NCI-H510A treated with DMSO at 0.1 percent for 48 hours (cell line): ENCODE data around the gene RPS28.
"Not testable (repeated sequence)": the region's sequence is repeated elsewhere in the genome, so short reads cannot be mapped to it uniquely, and the experiment has no call there.

Experiments
- DNase-seq: peaks from one replicate; lab custom pipeline; 2025; lab: John Stamatoyannopoulos, UW

Gene RPS28

DNA sequence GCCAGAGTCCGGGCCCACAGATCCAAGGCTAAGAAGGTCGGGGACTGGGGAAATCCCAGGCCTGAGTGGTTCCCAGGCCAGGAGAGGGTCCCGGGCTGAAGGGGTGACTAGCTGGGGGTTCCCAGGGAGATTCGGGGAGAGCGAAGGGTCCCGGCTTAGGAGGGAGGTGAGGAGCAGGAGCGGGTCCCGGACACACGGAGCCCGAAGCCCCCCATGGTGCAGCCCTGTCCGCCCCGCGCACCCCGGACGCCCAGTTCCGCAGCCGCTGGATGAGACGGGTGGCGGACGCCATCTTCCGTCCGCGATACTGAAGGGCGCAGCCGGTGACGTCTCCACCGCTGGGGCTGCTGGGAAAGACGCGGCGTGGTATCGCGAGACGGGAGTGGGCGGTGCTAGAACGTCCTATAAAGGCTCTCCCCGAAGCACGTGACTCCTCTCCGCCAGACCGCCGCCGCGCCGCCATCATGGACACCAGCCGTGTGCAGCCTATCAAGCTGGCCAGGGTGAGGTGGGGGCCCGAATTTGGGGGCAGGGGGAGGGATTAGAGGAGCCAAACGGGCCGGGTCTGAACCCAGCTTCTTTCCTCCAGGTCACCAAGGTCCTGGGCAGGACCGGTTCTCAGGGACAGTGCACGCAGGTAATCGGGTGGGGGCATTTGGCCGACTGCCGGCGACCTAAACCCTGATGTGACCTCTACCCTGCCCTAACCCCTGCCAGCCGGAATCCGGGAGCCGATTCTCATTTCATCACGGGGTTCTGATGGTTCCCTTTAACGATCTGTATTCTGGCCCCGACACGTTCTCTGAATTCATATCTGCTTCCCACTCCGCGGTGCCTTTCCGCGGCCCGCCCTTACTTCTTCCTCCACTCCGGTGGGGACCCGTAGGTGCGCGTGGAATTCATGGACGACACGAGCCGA lies at the start of gene RPS28, which contains the start of gene NDUFA7:
Gene RPS28 (plus strand): TSS at position 430 of the 919 bp plus-strand sequence. CDS start 35 bp downstream, at position 465.
Gene NDUFA7 (minus strand): TSS at position 309 of the 919 bp plus-strand sequence. CDS start 17 bp downstream, at position 292.
- peak; percentile 93 for DNase-seq

DNA sequence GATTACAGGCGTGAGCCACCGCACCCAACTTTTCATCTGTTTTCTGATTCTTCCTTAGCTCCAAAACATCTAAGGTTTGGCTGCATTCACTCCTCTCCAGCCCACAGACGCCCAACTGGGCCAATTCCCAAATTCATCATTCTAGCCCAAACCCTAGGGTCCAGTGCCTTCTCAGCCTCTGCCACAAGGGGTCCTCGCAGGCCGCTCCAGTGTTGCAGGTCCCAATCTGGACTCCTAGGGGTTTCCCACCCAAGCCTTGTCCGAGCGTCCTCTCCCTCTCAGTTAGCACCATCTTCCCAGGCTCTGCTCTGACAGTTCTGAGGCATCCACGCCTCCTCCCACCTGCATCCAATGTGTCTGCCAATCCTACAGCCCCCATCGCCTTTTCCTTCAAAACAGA lies 44.8 kb upstream of the RPS28 start:
- not testable (repeated sequence) for DNase-seq

DNA sequence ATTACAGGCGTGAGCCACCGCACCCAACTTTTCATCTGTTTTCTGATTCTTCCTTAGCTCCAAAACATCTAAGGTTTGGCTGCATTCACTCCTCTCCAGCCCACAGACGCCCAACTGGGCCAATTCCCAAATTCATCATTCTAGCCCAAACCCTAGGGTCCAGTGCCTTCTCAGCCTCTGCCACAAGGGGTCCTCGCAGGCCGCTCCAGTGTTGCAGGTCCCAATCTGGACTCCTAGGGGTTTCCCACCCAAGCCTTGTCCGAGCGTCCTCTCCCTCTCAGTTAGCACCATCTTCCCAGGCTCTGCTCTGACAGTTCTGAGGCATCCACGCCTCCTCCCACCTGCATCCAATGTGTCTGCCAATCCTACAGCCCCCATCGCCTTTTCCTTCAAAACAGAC lies 30.0 kb upstream of the RPS28 start:
- not testable (repeated sequence) for DNase-seq

DNA sequence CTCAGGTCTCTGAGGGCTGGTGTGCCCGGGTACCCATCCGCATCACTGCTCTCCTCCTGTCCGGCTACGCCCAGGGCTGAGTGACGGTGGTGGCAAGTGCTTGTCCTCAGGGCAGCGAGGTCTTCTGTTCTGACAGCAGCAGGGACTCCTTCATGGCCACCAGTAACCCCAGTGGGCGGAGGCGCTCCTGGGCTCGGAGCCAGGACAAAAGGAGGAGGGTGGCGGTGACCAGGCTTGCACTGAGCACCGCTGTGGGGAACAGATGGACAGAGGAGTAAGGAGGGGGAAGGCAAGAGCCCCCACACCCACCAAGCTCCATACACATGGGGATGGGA lies 19.0 kb upstream of the RPS28 start:
- DNase-seq = no peak

DNA sequence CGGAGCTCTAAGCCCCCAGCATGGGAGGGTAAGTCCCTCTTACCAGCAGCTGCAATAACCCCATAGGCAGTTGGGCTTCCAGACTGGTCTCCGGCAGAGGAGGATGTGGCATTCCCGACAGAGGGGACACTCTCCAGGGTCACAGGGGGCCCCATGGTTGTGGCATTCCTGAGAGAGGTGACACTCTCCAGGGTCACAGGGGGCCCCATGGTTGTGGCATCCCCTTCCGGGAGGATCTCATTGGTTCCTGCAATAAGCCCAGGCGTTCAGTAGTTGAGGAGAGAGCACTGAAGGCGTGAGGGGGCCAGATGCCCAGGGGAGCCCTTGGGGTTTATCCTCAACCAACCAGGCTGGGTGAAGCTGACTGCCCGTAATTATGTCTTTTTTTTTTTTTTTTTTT lies 18.6 kb upstream of the RPS28 start:
- no peak for DNase-seq

DNA sequence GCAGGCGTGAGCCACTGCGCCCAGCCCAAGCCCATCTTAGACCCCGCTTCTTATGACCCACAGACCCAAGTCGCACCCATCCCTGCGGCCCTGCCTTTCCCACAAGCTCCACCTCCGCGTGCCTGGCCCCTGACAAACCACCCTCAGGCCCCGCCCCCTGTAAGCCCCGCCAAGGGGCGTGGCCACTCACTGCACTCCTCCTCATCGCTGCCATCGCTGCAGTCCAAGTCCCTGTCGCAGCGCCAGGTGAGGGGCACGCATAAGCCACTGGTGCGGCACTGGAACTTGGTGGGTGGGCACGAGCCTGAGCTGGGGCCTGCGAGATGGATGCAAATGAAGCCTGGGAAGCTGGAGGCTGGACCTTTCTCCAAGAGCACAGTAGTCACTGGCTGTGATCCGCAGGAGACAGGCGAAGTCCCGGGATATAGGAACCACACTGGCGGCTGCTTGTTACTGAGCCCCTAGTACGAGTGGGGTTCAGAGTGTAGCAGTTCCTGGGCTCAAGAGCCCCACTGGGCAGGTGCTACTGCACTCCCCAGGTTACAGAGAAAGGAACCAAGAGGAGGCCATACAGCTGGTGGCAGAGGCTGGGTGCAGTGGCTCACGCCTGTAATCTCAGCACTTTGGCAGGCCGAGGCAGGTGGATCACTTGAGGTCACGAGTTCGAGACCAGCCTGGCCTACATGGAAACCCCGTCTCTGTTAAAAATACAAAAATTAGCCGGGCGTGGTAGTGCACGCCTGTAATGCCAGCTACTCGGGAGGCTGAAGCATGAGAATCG lies 16.3 kb upstream of the RPS28 start:
- DNase-seq = no peak

DNA sequence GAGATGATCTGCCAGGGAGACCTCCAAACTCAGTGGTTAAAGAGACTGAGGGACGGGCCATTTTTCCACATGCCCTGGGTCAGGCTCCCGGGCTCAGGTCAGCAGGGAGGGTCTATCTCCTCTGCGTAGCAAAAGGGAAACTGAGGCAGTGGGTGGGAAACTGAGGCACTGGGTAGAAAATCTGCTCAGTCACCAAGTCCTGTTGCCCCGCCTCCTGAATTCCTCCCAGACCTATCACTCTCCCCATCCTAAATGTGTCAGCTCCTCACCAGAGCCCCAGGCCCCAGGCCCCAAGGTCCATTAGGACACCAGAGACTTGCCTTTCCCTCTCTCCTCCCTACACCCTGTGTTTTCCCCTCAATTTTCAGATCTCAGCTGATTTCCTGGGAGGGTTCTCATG lies 15.5 kb upstream of the RPS28 start:
- DNase-seq = no peak

DNA sequence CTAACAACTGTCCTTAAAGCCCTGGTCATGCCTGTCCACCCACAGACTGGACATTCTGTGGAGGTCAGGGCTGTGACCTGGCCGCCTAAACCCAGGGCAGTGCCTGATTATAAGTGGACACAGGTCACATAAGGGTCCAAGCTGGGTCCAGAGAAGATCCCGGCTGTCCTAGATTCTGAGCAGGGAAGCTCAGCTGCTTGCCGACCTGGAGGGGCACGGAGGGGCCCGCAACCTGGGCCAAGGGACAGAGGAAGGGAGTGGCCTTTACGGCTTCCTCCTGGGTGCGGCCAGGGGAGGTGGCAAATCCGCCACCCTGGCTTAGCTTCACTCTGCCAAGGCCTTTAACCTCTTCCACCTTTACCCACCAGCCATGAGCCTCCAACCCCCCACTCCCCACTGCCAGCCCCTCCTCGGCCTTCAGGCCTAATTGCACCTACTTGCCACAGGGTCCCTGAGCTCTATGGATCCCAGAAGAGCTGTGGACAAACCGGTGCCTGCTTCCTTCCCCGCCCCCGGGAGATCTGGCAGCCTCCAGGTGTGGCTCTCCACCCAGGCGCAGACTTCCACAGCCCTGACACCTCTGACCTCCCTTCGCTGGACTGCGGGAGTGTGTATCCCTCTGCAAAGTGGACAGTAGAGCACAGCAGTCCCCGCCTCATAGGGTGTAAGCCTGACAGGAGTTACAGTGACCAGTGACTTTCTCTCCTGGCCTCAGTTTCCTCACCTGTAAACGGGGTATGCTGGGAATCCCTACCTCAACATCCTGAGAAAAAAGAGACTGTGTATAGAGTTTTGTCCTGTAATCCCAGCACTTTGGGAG lies 14.9 kb upstream of the RPS28 start:
- DNase-seq = no peak

DNA sequence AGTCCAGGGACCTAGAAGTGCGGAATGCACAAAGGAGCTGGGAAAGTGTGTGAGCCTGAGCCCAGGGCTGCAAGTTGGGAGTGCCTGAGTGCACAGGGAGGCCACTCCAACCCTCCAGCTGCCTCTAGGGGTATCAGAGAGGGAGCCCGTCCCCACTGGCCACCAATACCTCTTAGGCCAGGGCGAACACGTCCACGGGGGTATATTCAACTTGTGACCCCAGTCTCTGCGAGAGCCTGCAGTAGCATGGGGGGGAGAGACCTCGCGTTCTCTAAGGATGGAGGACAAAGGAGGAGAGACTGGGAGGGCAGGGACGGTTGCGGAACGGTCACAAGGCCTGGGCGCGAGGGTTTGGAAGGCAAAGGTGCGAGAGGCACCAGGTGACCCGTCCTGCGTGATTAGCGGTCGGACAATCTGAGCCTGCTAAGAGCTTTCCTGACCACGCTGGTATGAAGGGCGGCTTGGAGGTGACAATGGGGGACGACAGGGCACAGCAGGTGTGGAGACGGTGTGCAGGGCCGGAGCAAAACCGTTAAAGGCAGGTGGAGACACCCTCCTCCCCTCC lies 13.8 kb upstream of the RPS28 start:
- DNase-seq = peak; percentile 25

DNA sequence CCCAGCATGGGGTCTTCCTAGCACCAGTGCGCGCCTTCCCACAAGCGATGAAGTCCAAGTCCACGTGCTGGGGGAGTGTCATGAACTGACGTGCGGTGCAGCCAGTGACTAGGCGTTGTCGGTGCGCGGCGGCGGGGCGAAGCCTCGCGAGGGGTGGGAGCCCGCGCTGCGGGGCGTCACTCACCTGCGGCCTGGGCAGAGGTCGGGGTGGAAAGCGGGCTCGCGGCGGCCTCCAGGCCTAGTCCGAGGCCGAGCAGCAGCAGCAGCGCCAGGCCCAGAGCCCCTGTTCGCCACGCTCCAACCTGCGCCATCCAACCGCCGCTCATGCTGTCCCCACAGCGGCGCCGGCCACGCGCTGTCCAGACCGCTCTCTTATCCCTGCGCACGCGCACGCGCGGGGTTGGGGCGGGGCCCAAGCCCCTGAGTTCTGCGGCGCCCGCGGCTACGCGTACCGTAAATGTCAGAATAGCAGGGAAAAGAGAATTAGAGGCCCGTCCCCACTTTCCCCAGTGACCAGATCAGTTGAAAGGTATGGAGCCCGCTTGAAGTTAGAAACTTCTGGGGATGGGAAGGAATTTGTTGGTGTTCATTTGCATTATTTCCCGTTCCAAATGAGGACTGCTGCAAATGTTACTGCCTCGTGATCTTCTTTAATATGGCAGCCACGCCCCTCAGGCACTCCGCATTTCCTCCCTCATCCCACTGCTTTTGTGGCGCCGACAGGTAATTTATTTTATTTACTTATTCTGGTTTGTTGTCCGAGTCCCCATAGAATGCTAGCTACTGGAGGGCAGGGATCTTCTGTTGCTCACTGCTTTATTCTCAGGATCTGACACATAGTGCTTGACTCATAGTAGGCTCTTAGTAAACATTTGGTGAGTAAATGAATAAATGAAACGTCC lies 13.1 kb upstream of the RPS28 start, which contains the start of gene CD320:
Gene CD320 (minus strand): TSS at position 394 of the 902 bp plus-strand sequence. CDS start 68 bp downstream, at position 326.
- peak; percentile 94 for DNase-seq

DNA sequence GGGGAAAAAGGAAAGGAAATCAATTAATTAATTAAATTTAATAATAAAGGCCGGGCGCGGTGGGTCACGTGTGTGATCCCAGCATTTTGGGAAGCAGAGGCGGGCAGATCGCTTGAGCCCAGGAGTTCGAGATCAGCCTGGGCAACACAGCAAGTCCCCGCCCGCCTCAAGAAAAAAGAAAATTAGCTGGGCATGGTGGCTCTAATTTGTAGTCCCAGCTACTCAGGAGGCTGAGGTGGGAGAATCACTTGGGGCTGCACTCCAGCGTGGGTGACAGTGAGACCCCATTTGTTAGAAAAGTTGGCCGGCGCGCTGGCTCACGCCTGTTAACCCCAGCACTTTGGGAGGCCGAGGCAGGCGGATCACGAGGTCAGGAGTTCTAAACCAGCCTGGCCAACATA lies 12.4 kb upstream of the RPS28 start:
- no peak for DNase-seq

DNA sequence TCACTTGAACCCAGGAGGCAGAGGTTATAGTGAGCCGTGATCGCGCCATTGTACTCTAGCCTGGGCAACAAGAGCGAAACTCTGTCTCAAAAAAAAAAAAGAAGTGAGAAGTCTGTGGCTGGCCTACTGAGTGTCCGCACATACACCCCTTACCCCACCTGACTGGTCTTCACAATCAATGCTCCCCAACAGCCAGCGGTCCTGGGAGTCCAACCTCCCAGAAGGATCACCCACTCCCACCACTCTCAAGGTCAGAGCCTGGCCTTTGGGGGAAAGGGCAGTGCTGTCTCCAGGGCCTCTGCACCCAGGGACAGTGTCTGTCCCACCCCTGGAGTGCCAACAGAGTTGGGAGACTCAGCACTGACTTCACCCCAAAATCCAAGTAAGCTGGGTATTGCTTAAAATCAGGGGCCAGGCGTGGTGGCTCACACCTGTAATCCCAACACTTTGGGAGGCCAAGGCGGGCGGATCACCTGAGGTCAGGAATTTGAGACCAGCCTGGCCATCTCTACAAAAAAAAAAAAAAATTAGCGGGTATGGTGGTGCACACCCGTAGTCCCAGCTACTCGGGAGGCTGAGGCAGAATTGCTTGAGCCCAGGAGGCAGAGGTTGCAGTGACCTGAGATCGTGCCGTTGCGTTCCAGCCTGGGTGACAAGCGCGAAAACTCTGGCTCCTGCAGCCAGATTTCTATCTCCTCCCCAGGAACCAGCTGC lies 10.8 kb upstream of the RPS28 start:
- no peak for DNase-seq

DNA sequence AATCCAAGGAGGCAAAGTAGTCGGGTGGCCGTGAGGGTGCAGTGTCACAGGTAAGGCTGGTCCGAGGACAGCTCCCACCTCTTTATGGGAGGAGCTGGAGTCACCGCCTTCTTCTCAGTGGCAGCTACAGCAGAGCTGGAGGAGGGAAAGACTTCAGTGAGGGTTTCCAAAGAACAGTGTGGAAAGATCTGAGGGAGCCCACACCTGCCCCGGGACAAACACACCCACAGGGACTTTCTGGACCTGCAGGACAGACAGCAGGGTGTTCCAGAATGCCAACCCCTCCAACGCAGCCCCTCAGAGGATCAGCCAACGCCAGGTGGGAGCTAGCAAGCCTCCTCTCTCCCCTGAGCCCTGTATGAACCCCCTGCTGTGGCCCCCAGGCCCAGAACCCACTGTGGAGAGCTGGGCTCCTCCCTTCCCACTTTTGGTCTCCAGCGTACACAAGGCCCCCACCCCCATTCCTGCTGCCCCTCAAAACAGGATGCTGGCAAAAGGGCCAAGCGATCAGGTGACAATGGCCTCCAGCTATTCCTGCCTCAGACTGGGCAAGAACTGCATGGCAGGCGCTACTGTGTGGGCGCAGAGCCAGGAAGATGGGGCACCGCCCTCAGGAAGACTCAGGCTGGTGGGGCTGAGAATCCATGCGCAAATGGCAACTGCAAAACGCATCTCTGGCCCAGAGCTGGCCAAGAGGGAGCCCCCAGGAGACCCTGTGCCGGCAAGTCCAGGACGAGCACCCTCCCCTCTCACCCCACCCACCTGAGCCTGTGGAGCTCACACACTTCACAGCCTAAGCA lies 9.6 kb upstream of the RPS28 start:
- DNase-seq = no peak

DNA sequence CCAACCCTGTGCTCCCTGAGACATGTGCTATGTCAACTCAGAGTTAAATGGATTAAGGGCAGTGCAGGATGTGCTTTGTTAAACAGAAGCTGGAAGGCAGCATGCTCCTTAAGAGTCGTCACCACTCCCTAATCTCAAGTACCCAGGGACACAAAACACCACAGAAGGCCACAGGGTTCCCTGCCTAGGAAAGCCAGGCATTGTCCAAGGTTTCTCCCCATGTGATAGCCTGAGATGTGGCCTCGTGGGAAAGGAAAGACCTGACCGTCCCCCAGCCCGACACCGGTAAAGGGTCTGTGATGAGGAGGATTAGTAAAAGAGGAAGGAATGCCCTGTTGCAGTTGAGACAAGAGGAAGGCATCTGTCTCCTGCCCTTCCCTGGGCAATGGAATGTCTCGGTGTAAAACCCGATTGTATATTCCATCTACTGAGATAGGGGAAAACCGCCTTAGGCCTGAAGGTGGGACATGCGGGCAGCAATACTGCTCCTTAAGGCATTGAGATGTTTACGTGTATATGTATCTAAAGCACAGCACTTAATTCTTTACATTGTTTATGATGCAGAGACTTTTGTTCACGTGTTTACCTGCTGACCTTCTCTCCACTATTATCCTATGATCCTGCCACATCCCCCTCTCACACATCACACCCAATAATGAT lies 6.2 kb upstream of the RPS28 start:
- not testable (repeated sequence) for DNase-seq

DNA sequence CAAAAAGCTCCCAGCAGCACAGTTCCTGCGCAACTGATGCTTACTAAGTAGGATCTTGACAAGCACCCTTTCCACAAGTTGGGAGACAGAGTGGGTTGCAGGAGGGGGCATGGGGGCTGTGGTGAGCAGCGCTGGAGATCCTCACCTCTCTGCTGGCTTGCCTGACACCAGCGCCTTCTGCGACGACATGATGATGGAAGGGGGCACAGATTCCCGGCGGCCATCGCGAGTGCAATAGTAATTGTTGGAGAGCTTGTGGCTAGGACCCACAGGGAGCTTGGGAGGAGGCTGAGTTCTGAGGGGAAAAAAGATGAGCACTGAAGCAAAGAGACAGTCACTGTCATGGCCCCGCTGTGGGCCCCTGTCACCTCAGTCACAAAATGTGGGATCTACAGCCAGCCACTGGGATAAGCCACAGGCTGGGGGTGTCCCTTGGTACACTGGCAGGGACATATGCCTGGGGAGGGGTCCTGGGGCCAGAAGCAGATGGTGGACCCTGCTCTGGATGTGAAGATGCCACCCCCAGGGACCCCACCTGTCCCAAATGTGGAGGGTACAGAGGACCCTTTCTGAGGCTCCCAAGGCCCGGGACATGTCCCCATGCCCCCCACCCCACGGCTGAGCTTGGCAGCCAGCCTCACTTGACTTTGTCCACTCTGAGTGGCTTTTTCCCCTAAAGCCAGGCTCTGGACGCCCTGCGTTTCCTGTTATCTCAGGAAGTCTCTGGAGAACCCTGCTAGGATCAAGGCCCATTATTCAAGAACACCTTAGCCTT lies 4.8 kb upstream of the RPS28 start:
- no peak for DNase-seq

DNA sequence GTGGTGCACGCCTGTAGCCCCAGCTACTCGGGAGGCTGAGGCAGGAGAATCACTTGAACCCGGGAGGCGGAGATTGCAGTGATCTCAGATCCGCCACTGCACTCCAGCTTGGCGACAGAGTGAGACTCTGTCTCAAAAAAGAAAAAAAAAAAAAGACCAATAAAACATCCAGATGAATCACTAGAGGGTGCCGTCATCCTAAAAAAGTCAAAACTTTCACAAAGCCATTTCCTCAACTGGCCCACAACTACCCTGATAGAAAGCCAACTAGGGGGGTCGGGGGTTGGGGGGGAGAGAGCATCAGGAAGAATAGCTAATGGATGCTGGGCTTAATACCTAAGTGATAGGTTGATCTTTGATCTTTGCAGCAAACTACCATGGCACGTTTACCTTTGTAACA lies 2.5 kb upstream of the RPS28 start:
- DNase-seq = not testable (repeated sequence)

DNA sequence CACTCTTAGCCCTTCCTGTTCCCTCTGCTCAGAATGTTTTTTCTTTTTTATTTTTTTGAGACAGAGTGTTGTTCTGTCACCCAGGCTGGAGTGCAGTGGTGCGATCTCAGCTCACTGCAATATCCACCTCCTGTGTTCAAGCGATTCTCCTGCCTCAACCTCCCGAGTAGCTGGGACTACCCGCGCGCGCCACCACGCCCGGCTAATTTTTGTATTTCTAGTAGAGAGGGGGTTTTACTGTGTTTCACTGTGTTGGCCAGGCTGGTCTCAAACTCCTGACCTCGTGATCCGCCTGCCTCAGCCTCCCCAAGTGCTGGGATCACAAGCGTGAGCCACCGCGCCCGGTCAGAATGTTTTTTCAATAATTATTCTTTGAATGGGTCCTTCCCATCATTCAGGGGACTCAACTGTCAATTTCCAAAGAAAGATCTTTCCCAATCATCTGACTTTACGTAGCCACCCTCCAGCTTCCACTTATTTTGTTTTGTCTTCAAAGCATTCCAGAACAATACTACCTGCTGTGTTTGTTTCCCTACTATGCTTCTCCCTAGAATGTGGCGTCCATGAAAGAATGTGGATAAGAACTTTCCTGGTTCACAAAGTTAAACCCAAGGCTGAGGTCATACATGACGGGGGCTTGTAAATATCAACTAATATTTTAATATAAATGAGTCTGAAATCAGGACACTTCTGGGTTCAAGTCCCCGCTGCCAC lies 1.3 kb upstream of the RPS28 start:
- no peak for DNase-seq
